A673 (cell line): ENCODE results near the gene SLC12A7. TPM values are rescaled to one million over a fixed set of nuclear protein-coding genes. Genes with fewer than 3 reads are reported as not detected.

Experiments
- BruUV-seq: library from RNA; stranded (reverse); fragments of 400-500 nt; replicated peaks from 2 replicates; lab custom pipeline; 2021; lab: Mats Ljungman, UMichigan
- CTCF ChIA-PET: fragments of 300-600 bp; sonication (Branson Sonifier 250); formaldehyde crosslinking; loops from one replicate; lab custom pipeline; 2022; ENCODE audit warnings: antibody characterized with exemption; lab: Charles Lee
- POLR2A ChIA-PET: fragments of 300-600 bp; sonication (Branson Sonifier 250); formaldehyde crosslinking; loops from one replicate; lab custom pipeline; 2022; ENCODE audit warnings: antibody characterized with exemption; ENCODE audit not compliant: low non-redundant PET; lab: Charles Lee
- DNase-seq: peaks from one replicate; pipeline ENCODE4 v3.0.0-alpha.2; 2015; ENCODE audit warnings: low spot score
- H3K27ac ChIP-seq: fragments of 200-600 bp; sonication (generic); 2 replicates; pipeline ENCODE4 v1.5.1; 2016; ENCODE audit warnings: mixed run types, low read depth, mild to moderate bottlenecking, mixed read lengths, antibody characterized with exemption, low read length; ENCODE audit not compliant: poor library complexity, severe bottlenecking
- H3K27me3 ChIP-seq: fragments of 200-600 bp; sonication (generic); replicated peaks from 2 replicates; pipeline ENCODE4 v1.6.1; 2017; ENCODE audit warnings: mixed run types, low read depth, mild to moderate bottlenecking, mixed read lengths, antibody characterized with exemption, low read length; ENCODE audit not compliant: insufficient read depth, poor library complexity
- H3K36me3 ChIP-seq: fragments of 200-600 bp; sonication (generic); 2 replicates; pipeline ENCODE4 v1.6.1; 2016; ENCODE audit warnings: mixed run types, mild to moderate bottlenecking, mixed read lengths, antibody characterized with exemption, low read length; ENCODE audit not compliant: insufficient read depth, poor library complexity, severe bottlenecking
- H3K4me1 ChIP-seq: fragments of 200-600 bp; sonication (generic); 2 replicates; pipeline ENCODE4 v1.6.1; 2017; ENCODE audit warnings: mixed run types, mild to moderate bottlenecking, mixed read lengths, antibody characterized with exemption, low read length; ENCODE audit not compliant: insufficient read depth, poor library complexity, severe bottlenecking
- H3K4me3 ChIP-seq: fragments of 200-600 bp; sonication (generic); 2 replicates; pipeline ENCODE4 v1.5.1; 2016; ENCODE audit warnings: low read depth, mixed run types, mild to moderate bottlenecking, mixed read lengths, low read length; ENCODE audit not compliant: poor library complexity, severe bottlenecking
- H3K9me3 ChIP-seq: fragments of 200-600 bp; sonication (generic); 2 replicates; pipeline ENCODE4 v1.6.1; 2016; ENCODE audit warnings: mixed run types, low read depth, mild to moderate bottlenecking, mixed read lengths, antibody characterized with exemption, low read length; ENCODE audit not compliant: poor library complexity, severe bottlenecking
- EZH2 ChIP-seq: fragments of 200-600 bp; sonication (generic); IDR thresholded peaks from 2 replicates; pipeline ENCODE4 v1.6.1; 2017; ENCODE audit warnings: borderline replicate concordance, low read depth, mild to moderate bottlenecking, mixed read lengths, antibody characterized with exemption, low read length; ENCODE audit not compliant: poor library complexity, severe bottlenecking
- intact Hi-C: fragments of 100-400 bp; cut with micrococcal nuclease; formaldehyde crosslinking; loops from one replicate; pipeline ENCODE4 v1.10.0; 2022; ENCODE audit not compliant: unreplicated experiment
- total RNA-seq: library from RNA; stranded (reverse); gene quantifications from 2 replicates; pipeline ENCODE4 v1.2.3, GENCODE V29; 2021
- TF ChIP-seq, protein P1 (sequence below): fragments of 300-800, 200-600 bp; sonication (generic); conservative IDR thresholded peaks from 2 replicates; pipeline ENCODE4 v1.5.1; 2017; ENCODE audit warnings: low read depth, mild to moderate bottlenecking, antibody characterized with exemption, low read length, moderate library complexity, mixed read lengths

Gene SLC12A7
- total RNA-seq, 1 experiment from 2014 or later = 45.2 TPM

DNA sequence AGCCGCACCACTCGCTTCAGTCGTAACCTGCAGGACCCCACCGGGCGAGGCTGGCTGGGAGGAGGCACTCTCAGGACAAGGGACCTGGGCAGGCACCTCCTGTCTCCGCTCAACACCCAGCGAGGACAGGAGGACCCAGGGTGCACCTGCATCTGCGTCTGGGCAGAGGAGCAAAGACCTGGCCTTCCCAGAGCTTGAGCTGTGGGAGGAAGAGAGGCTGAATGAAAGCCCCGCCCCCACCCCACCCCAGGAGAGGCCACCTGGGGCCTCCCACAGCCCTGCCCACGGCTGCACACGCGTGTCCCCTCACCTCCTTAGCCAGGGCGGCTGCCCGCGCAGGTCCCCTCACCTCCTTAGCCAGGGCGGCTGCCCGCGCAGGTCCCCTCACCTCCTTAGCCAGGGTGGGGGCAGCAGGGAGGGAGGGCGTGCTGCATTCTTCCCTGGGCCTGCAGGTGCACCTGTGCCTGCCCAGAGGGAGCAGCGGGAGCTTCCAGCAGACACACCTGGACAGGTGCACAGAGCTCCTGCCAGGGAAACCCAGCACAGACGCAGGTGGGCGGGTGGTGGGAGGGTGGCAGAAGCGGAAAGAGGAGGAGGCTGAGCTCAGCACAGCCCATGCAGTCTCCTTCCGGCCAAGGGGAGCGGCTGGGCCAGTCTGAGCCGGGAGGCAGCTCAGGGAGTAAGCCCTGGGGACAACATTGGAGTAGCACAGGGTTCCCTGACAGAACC, 18.5 kb upstream of the SLC12A7 start:
- Histone ChIP-seq H3K27ac (no peak overlapping the region), H3K4me3 (no peak overlapping the region), H3K36me3 (no peaks in the 10 kb centered on the region), H3K27me3 (no peaks in the 10 kb centered on the region), H3K9me3 (no peaks in the 10 kb centered on the region), H3K4me1 (peaks cover 31% of the 10 kb centered on the region)
- intact Hi-C loops = no loop called here
- ChIA-PET CTCF (no interaction called here), POLR2A (no interaction called here)
- TF ChIP-seq, protein P1, sequence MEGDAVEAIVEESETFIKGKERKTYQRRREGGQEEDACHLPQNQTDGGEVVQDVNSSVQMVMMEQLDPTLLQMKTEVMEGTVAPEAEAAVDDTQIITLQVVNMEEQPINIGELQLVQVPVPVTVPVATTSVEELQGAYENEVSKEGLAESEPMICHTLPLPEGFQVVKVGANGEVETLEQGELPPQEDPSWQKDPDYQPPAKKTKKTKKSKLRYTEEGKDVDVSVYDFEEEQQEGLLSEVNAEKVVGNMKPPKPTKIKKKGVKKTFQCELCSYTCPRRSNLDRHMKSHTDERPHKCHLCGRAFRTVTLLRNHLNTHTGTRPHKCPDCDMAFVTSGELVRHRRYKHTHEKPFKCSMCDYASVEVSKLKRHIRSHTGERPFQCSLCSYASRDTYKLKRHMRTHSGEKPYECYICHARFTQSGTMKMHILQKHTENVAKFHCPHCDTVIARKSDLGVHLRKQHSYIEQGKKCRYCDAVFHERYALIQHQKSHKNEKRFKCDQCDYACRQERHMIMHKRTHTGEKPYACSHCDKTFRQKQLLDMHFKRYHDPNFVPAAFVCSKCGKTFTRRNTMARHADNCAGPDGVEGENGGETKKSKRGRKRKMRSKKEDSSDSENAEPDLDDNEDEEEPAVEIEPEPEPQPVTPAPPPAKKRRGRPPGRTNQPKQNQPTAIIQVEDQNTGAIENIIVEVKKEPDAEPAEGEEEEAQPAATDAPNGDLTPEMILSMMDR = no peak
- no peak for TF ChIP-seq EZH2
- no TSS peak for BruUV-seq
- no peak for DNase-seq

DNA sequence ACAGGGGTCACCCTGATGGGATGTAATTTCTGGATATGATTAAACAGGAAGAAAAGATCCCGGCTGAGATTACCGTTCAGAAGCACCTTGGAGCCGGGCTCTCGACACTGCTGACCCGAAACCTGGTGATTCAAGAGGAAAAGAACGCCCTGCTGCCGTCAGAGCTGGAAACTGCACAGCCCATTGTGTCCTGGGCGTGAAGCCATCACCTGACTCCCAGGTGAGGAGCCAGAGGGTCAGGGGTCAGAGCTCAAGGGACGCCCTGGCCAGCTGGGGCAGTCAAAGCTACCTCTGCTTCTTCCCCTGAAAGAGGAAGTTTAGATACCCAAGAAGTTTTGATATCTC, 17.8 kb upstream of the SLC12A7 start:
- Histone ChIP-seq H3K27me3 (no peaks in the 10 kb centered on the region), H3K4me1 (peaks cover 30% of the 10 kb centered on the region), H3K9me3 (no peaks in the 10 kb centered on the region), H3K27ac (no peak overlapping the region), H3K4me3 (no peak overlapping the region), H3K36me3 (no peaks in the 10 kb centered on the region)
- POLR2A ChIA-PET = no interaction called here
- no peak for DNase-seq
- TF ChIP-seq, protein P1 = no peak
- no peak for TF ChIP-seq EZH2
- intact Hi-C loops = no loop called here
- CTCF ChIA-PET = no interaction called here
- no TSS peak for BruUV-seq

DNA sequence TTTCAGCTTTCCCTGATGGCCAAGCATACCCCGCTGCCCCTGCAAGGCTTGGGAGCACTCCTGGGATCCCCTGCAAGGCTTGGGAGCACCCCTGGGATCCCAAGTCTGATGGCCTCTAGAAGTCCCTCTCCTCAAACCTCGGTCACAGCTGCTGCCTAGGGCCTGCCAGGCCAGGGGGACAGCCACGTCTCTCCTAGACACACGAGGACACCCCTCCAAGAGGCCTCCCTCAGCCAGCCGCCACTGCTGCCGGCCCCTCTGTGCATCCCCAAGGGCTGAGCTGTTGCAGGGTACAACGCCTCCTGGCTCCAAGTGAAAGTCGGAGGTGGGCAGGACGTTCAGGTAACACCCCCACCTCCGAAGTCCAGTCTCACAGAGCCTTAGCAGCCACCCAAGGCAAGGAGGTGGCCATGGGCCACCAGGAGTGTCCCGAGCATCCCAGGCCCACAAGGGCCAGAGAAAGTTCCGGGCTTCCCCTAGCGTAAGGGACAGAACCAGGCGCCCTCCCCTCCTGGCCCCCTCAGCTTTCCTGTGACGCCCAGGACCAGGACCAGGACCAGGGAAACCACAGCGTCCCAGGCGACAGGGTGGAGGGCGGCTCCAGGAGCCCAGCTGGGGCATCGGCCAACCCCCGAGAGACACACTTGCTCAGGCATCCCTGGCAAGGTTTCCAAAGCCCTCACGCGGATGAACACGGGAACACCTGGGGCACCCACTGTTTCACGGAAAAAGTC, 17.3 kb upstream of the SLC12A7 start:
- BruUV-seq = no TSS peak
- intact Hi-C loops = no loop called here

More for the DNA sequence above, 17.3 kb upstream of the SLC12A7 start:
- Histone ChIP-seq H3K9me3 (no peaks in the 10 kb centered on the region), H3K27me3 (no peaks in the 10 kb centered on the region), H3K27ac (no peak overlapping the region), H3K4me3 (no peak overlapping the region), H3K4me1 (peaks cover 24% of the 10 kb centered on the region), H3K36me3 (no peaks in the 10 kb centered on the region)
- CTCF ChIA-PET = no interaction called here
- no peak for TF ChIP-seq EZH2
- TF ChIP-seq, protein P1 = no peak
- POLR2A ChIA-PET = no interaction called here
- no peak for DNase-seq
